Activated naive CD8-positive, alpha-beta T cell treated with anti-CD3 and anti-CD28 coated beads, Interleukin-2, amount 50 U/mL, for 16 hours (primary cell): ENCODE data around the gene KRT16.
"Not testable (repeated sequence)": the region's sequence is repeated elsewhere in the genome, so short reads cannot be mapped to it uniquely, and the experiment has no call there.

Experiments used
- DNase-seq: peaks from one replicate; pipeline ENCODE4 v3.0.0-alpha.2; 2020; ENCODE audit warnings: low read depth, low spot score

KRT16 gene

DNA sequence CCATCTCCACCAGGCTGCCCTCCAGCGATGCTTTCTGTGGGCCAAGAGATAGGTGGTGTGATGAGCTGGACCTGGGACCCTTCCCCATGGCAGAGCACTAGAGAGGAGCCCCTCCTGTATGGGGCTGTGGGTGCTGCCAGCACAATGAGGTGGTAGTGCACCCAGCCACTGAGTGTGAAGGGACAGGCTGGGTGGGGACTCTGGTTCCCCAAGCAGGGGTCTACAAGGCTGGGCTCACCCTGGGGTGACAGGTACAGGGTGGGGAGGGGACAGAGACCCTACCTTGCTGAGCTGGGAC is 15.5 kb upstream of the KRT16 start:
- DNase-seq: not testable (repeated sequence)

- no peak for DNase-seq
Observed at GRCh38 chr17:41627316-41628072, 14.9 kb upstream of the KRT16 start.

DNA sequence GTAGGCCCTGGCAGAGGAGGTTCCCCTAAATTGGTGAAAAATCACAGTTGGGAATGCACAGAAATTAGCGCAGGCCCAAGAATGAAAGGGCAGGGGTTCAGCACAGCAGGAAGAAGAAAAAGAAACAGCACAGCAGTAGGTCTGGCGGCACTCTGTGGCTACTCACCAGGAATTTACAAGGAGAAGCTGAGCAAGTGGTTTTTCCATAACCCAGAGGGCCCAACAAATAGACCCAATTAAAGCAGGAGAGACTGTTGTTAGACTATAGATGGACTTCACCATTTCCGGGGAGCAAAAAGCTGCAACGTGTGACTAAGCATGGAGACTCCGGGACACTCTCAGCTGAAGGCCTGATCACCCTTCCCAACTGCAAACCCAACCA is 14.3 kb upstream of the KRT16 start:
- DNase-seq: not testable (repeated sequence)

GRCh38 chr17:41626028-41626913 is 13.7 kb upstream of the KRT16 start:
- DNase-seq: not testable (repeated sequence)

- DNase-seq: no peak
Observed at GRCh38 chr17:41625602-41626001, 13.0 kb upstream of the KRT16 start.

DNA sequence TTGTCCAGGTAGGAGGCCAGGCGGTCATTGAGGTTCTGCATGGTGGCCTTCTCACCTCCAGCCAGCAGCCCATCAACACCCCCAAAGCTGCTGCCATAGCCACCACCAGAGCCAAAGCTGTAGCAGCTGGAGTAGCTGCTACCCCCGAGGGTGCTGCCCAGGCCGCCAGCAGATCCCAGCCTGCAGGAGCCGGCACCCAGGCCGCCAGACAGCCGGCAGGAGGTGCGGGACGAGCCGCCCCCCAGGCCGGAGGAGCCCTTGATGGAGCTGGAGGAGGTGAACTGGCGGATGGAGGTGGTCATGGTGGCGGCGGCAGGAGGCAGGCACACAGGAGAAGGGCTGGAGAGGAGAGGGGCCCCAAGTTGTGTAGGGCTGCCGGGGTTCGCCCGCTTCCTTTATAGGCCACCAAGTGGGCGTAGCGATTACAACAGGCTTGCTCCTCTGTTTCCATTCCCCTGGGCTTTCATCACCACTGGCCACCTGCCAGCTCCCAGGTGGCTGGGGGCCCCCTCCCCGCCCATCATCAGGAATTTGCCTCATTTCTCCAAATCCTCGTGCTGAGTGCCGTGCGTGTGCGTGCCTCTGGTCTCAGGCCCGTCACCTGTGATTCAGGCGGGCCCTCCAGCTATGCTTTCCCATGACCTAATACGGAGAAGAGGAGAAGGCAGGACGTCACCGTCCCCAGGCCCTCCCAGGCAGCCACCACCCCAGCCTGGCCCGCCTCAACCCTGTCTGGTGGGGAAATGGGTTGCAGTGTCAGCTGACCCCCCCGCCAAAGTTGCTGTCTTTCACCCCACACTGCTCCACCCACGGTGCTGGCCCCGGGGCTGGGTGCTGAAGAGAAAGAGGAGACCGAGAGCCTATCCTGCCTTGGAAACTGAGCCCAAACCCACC is 11.9 kb upstream of the KRT16 start, which contains the start of gene KRT17:
TSS of gene KRT17 (minus strand) at position 368 of the 894 bp plus-strand sequence. CDS start at position 302, 66 bp downstream.
- no peak for DNase-seq

- not testable (repeated sequence) for DNase-seq
Observed at GRCh38 chr17:41623184-41623861, 10.8 kb upstream of the KRT16 start.

DNA sequence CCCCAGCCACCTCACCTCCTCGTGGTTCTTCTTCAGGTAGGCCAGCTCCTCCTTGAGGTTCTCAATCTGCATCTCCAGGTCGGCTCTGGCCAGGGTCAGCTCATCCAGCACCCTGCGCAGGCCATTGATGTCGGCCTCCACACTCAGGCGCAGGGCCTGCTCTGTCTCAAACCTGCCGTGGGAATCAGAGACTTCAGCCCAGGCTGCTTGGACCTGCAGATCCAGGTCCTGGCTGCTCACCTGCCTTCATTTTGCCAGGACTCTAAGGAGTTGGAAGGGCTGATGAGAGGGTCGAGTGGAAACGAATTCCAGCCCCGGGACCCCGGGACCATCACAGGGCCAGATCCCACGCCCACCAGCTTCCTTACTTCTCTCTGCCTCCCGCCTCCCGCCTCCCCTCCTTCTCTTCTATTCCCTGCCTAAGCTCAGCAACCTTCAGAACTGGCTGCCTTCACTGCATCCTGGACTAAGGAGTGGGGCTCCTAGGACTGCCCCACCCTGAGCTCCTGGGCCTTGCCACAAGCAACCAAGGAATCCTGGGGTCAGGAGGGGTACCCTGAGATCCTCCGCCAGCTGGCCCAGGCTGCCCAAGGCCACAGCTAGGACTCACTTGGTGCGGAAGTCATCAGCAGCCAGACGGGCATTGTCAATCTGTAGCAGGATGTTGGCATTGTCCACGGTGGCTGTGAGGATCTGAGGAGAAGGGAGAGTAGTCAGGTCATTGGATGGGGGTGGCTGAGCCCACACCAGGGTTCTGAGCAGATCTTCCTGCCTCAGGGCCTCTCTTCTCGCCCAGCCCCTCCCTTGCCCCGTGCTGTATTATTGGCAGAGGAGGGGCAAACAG is 10.0 kb upstream of the KRT16 start:
- not testable (repeated sequence) for DNase-seq

GRCh38 chr17:41621916-41622315 is 9.3 kb upstream of the KRT16 start:
- no peak for DNase-seq

GRCh38 chr17:41621435-41621817 is 8.9 kb upstream of the KRT16 start:
- not testable (repeated sequence) for DNase-seq

- no peak for DNase-seq
Observed at GRCh38 chr17:41620583-41621434, 8.2 kb upstream of the KRT16 start.

DNA sequence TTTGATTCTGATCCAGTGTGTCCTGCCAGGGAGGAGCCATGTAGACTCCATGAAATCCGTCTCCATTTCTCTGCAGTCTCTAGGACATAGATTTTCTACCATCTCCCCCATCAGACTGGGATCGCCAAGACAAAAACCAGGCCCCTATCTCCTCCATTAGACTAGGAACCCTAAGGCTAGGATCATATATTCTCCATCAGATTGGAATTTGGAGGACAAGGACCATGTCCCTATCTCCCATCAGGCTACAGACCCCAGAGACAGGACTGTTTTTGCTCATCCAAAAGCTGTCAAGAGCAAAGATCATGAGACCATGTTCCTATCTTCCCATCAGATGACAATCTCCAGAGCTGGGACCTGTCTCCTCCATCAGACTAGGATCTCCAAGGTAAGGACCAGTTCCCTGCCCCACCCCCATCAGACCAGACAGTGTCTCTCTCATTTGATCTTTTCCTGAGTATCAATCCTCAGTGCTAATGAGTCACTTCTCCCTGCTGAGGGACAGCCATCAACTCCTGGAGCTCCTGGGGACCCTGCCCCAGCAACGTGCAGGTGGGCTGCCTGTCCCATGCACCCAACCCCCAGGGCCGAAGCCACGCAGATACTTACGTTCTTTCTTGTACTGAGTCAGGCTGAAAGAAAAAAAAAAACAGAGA is 7.5 kb upstream of the KRT16 start:
- not testable (repeated sequence) for DNase-seq

DNA sequence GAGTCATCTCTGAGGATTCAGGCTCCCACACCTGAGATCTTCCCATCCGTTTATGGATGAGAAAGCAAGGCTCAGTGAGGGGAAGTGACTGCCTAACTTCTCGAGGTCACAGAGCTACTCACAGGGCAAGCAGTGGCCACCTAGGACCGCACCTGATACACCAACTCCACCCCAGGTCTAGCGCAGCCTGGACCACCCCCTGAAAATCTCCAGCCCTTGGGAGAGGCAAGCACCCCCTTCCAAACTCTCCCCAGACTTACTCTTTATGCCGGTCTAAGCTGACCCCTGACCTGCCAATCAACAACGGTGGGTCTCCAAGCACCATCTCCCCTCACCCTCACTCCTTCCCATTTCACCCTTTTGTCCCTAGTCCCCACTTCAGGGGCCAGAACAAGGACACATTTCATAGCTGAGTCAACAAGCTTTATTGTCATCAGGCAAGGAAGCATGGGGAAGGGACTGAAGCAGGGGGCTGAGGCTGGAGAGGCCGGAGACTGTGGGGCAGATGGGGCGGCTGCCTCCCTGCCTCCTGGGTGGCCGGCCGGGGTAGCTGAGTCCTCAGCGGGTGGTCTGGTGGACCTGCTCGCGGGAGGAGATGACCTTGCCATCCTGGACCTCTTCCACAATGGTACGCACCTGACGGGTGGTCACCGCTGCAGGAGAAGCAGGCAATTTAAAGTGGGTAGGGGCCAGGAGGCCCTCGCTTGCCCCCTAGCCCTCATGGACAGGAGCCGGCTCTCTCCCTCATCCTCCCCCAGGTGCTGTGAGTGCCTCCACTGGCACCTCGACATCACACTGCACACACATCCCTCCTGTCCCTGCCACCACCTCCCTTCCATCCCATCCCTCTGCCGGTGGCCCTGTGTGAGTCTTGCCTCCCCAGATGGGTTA is 6.7 kb upstream of the KRT16 start:
- DNase-seq: no peak

- DNase-seq: no peak
Observed at GRCh38 chr17:41618341-41619035, 5.9 kb upstream of the KRT16 start.

- DNase-seq: no peak
Observed at GRCh38 chr17:41617698-41618097, 5.1 kb upstream of the KRT16 start.

DNA sequence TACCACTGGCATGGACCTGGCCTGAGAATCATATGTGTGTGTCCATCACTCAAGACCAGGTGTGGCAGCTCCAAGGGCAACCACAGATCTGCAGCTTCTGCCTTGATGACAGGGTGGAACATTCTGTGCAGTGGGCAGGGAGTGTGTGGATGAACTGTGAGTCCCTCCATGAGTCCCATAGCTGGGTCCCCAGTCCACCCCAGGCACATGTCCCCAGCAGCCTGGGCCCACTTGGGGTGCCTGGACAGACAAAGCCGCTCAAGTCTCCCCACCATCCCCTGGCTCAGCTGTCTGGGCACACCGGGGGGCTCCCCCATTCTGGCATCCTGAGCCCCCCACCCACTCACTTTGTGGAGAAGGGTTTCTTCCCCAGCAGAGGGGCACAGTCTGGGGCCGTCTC is 4.6 kb upstream of the KRT16 start:
- no peak for DNase-seq

GRCh38 chr17:41616486-41616885 is 3.9 kb upstream of the KRT16 start:
- DNase-seq: not testable (repeated sequence)
